Hepatic stellate cell (primary cell): ENCODE measurements around the gene BCLAF1.
"Not testable (repeated sequence)": the region's sequence is repeated elsewhere in the genome, so short reads cannot be mapped to it uniquely, and the experiment has no call there.

Experiments used
- DNase-seq: peaks from one replicate; pipeline ENCODE4 v3.0.0; 2011; ENCODE audit warnings: low spot score

The BCLAF1 gene

GRCh38 chr6:136308469-136308868 is 18.8 kb upstream of the BCLAF1 start:
- DNase-seq, result not testable (repeated sequence)

DNA sequence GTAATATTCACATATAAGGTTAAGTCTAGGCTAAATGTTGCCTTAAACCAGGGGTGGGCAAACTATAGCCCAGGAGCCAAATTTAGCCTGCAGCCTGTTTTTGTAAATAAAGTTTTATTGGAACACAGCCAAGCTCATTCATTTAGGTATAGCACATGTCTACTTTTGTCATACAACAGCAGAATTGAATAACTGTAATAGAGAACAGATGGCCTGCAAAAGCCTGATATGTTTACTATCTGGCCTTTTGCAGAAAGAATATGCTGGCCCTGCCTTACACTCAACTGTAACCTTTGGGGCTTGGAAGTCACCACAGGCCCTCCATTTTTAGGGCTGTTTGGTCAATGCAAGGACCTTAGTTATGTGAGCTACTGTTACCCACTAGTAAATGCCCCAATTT is 17.7 kb upstream of the BCLAF1 start:
- DNase-seq, result no peak

GRCh38 chr6:136306466-136306865 is 16.8 kb upstream of the BCLAF1 start:
- DNase-seq, result no peak

GRCh38 chr6:136304410-136304809 is 14.8 kb upstream of the BCLAF1 start:
- no peak for DNase-seq

DNA sequence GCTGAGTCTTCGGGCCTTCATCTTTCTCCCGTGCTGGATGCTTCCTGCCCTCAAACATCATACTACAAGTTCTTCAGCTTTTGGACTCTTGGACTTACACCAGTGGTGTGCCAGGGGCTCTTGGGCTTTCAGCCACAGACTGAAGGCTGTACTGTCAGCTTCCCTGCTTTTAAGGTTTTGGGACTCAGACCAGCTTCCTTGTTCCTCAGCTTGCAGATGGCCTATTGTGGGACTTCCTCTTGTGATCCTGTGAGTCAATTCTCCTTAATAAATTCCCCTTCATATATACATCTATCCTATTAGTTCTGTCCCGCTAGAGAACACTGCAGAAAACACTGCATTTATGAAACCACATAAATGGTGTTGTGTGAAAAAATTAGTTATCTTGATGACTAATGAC is 13.9 kb upstream of the BCLAF1 start:
- no peak for DNase-seq

- DNase-seq, result no peak
These were observed 5.0 kb upstream of the BCLAF1 start for GRCh38 chr6:136294621-136295020.

DNA sequence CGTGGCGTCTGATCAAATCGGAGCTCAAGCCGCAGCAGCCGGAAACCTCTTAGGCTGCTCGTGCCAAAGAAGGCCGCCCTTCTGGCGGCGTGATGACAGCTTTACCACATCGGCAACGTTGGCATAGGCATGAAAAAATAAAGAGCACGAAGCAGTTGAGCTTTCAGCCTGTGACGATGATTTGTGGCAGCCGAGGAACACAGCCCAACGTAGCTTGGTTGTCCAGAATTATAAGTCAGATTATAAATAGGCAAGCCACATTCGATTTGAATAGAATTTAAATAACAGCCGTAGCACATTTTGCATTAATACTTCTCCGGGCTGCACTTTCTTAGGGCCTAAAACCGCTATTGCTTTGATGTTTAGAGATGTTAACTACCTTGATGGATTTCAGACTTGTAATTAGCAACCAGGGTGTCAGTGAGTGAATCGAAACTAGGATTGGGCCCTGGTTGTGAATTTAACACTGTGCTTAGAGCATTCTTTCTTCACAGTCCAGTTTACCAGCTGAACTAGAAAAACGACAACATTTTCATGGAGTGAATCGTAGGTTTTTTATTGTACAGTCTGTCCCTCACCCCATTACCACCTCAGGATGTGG is 864 bp upstream of the BCLAF1 start:
- peak; percentile 55 for DNase-seq

- peak; percentile 82 for DNase-seq
These were observed 393 bp downstream of the BCLAF1 start for GRCh38 chr6:136289327-136289578.

- DNase-seq, result peak; percentile 88
These were observed 900 bp downstream of the BCLAF1 start for GRCh38 chr6:136288566-136289326.

DNA sequence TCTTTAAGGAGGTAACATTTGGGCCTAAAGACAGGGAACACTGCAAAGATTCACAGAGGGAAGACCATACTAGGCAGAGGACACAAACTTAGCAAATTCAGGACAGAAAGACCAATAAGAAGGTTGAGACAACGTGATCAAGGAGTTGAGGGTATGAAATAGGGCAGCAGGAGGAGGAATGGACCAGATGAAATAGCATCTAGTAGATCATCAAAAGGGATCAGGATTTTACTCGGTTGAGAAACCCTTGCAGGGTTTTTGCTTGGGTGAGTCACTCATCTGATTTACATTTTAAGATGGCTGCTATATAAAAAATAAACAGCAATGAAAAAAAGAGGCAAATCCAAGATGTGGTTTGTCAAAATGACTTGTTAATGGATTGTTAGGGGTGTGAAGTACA is 4.7 kb downstream of the BCLAF1 start:
- peak; percentile 29 for DNase-seq

DNA sequence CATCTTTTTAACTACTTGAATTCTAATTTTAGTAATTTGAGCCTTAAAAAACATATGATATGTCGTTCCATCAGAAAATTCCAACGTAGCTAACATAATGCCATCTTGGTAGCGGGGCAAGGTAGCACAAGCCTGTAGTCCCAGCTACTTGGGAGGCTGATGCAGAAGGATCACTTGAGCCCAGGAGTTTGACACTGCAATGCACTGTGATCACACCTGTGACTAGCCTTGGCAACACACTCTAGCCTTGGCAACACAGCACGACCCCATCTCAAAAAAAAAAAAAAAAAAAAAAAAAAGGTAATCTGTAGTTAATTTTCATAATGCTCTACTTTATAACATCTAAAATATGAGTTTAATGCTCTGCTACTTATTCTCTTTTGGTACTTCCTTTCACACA is 6.7 kb downstream of the BCLAF1 start:
- DNase-seq, result no peak

DNA sequence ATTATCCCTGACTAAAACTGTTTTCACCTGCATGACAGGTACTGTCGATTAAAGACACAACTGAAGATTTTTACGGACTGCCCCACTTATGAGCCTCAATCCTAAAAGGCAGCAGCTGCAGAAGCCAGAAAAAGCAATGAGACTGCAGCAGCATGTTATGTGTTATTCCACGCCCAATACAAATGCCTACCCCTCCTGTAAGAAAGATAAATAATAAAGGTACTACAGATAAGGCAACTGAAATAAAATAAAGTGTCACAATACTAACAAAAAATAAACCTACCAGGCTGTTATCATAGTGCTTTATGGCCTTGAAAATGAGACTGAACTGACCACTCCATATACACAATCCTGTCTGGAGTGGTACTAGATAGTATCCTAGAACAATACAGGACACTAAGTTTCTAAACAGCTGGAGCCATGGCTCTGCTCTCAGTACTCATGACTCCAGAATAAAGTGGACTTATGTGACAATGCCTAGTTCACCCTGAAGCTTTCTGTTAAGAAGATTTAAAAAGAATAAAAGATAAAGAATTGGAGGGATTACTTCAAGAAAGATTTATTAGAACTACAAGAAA is 9.5 kb downstream of the BCLAF1 start:
- DNase-seq, result no peak

GRCh38 chr6:136274062-136274461 is 15.6 kb downstream of the BCLAF1 start:
- DNase-seq, result no peak

- DNase-seq, result no peak
These were observed 24.5 kb downstream of the BCLAF1 start for GRCh38 chr6:136265101-136265500.

DNA sequence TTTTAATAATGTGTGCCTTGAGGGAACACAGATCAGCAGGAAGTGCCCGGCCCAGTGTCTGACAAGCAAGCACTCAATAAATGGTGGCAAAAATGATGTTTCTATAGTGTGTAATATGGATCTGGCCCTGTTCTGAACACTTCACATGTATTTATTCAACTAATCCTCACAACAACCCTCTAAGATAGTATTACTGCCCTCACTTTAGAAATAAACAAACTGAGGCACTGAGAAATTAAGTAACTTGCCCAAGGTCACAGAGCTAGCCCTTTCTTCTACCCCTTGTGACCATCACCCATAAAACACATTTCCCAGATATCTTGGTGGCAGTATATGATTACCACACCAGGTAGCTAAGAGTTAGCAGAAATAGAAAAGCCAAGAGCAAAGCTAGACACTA is 26.7 kb downstream of the BCLAF1 start:
- no peak for DNase-seq

DNA sequence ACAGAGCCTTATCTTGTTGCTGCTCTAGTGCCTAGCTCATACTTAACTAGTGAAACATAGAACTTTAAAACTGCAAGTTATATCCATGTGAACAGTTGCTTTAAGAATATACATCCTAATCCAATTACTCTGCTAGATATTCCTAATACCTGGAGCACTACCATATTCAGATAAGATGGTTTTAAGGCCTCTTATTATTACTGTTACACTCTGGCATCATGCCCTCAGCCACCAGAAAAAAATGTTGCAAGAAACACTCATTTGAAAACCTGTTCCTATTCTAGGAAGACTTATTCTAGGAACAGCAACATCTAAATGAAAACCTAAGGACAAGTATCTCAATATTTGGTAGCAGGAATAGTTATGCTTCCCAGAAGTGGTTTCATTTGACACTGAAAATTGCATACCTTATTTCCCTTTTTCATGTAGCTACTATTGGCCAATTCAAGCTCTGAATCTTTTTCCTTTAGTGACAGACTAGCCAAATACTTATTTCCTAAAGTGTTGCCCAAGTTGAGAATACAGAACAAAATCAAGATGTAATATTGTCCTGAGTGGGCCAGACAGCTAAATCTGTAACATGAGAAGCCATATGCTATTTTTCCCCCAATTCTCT is 34.7 kb downstream of the BCLAF1 start:
- DNase-seq, result no peak

GRCh38 chr6:136253734-136254133 is 35.9 kb downstream of the BCLAF1 start:
- DNase-seq, result no peak

DNA sequence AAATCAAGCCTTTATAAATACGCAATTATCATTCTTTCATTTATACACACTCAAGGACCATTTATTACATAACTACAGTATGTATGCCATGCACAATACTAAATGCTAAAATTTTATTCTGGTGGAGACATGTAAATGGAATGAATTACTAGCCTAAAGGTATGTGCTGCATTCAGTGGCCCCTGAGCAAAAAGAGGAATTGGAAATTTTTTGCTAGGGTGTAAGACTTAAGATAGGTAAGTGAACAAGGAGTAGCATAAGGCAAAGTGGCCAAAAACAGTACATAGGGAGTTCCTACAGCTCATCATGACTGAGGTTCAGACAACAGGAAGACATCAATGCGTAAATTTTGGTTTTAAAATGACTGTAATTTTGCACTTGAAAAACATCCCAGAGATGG is 37.2 kb downstream of the BCLAF1 start:
- no peak for DNase-seq

DNA sequence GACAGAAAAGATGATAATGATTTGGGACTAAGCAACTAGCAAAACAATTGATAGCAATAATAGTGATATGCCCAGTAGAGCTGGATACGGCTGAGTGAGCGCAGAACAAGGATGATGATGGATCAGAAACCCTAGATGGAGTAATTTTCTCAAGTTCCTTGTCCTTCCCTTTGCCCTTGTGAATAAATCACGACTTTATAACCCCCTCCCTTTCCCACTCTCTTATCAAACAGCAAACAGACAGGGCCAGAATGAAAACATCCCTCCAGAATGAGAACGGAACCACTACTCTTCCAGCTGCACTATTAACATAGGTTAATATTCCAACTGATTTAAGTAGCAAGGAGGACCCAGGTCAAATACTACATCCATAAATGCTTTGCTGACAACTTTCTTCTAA is 38.3 kb downstream of the BCLAF1 start:
- no peak for DNase-seq

- no peak for DNase-seq
These were observed 39.0 kb downstream of the BCLAF1 start for GRCh38 chr6:136250686-136251008.

- peak; percentile 96 for DNase-seq
These were observed 39.6 kb downstream of the BCLAF1 start, which contains the start of gene MTFR2 for GRCh38 chr6:136249811-136250685. Gene MTFR2 (minus strand): TSS chr6:136250311. CDS start chr6:136249099, 1,212 bp downstream.

DNA sequence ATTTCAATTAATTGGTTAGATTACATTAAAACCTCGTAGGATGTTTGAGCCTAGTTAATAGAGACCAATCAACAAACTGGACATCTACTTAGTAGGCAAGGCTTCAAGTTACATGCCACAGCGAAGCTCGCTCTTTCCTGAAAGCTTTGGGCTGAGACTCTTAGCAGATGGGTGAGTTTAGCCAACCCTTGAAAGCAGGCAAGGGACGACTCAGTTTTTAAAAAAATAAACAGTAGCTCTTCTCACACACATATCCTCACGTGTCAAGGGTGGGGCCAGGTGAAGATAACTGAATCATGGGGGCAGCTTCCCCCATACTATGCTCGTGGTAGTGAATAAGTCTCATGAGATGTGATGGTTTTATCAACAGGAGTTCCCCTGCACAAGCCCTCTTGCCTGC is 40.3 kb downstream of the BCLAF1 start:
- DNase-seq, result no peak
